Right kidney (tissue), 1 donor: ENCODE results near the gene NOL4L.
"Not testable (repeated sequence)": the region's sequence is repeated elsewhere in the genome, so short reads cannot be mapped to it uniquely, and the experiment has no call there.

ENCODE experiments used
- DNase-seq: peaks from one replicate; pipeline ENCODE4 v3.0.0-alpha.2; 2016

The NOL4L gene

GRCh38 chr20:32597714-32598113 lies 12.6 kb upstream of the NOL4L start:
- DNase-seq: no peak

DNA sequence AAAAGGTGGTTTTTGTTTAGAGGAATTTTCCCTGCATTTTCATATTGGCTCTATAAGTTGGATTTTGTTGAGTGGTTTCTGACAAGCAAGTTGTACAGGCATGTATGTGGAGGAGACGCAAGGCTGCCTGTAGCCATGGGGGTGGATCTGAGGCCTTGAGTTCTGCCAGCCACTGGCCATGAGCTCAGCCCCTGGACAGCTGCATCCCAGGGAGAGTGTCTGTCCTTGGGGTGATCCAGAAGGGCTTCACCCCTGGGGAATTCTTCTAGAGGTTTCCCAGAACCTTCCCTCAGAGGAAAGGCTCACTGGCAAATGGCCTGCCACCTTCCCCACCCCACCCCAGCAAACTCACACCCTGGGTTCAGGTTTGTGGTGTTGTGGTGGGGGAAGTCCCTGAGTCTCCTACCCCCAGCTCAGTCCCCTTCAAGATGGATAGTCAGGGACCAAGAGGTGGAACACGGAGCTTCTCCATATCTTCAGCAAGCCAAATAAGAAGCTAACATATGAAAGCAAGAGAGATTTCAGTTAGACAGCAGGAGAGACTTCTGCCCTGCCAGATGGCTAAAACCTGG lies 11.6 kb upstream of the NOL4L start:
- no peak for DNase-seq

GRCh38 chr20:32595143-32595542 lies 10.0 kb upstream of the NOL4L start:
- DNase-seq: no peak

- DNase-seq: not testable (repeated sequence)
Measured at GRCh38 chr20:32594669-32595068, 9.5 kb upstream of the NOL4L start.

DNA sequence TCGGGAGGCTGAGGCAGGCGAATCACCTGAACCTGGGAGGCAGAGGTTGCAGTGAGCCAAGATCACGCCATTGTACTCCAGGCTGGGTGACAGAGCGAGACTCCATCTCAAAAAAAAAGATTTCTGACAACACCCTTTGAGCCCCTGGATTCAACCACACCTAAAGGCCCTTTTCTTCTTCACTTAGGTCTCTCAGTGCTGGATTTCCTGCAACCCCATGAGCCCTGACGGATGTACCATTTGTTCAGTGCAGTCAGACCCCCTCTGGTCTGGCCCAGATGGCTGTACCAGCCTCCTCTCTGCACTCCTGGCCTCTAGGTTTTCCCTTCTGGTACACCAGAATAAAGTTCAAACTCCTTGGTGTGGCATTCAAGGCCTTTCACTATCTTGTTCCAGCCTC lies 9.1 kb upstream of the NOL4L start:
- DNase-seq: no peak

GRCh38 chr20:32592616-32593015 lies 7.5 kb upstream of the NOL4L start:
- not testable (repeated sequence) for DNase-seq

- no peak for DNase-seq
Measured at GRCh38 chr20:32592022-32592421, 6.9 kb upstream of the NOL4L start.

DNA sequence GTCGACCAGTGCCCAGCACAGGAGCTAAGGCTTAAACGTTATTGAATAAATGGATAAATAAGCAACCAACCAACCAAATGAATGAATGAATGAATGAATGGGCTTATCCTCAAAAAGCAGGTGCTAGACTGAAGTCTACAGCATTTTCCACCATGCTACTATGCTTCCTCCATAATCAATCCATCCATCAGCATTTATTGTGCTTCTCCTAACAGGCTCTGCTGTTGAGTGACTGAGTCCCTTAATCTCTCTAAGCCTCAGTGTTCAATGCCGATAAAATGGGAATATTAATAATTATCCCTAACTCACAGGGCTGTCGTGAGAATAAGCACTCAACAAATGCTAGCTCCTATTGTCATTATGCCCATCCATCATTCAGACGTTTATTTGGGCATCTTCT lies 4.6 kb upstream of the NOL4L start:
- no peak for DNase-seq

DNA sequence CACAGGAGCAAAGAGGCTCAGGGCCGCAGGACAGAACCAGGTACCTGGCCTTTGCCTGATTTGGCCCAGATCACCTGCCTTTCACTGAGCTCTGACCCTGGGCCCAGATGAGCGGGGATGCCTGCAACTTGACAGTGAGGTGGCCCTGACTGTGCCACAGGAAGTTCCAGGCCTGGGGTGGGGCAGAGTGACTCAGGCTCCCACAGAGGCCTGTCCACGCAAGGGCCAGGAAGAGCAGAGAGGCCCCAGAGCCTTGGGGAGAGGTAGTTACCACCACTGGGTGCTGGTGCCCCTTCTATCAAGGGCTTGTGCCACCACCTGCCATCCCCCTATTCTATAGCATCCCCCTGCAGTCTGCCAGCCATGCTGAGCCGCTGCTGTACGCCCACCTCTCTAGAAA lies 4.1 kb upstream of the NOL4L start:
- no peak for DNase-seq

- no peak for DNase-seq
Measured at GRCh38 chr20:32588040-32588439, 2.9 kb upstream of the NOL4L start.

DNA sequence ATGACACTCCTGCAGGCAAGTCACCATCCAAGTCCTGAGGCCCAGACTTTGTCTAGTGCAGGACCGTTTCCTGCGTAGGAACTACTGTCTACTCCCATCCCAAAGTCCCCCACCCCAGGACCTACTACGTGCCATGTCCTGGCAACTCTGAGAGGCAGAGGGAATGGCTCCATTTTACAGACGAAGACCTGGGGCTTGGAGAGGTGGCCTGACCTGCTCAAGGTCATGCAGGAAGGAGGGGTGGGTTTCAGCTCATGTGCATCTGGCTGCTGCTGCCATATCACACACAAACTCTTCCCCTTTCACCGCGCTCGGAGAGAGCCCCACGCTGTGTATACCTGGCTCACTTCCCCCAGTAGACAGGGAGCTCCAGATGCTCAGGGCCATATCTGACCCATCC lies 1.2 kb upstream of the NOL4L start:
- DNase-seq: no peak

- no peak for DNase-seq
Measured at GRCh38 chr20:32585586-32586127, 524 bp upstream of the NOL4L start.

DNA sequence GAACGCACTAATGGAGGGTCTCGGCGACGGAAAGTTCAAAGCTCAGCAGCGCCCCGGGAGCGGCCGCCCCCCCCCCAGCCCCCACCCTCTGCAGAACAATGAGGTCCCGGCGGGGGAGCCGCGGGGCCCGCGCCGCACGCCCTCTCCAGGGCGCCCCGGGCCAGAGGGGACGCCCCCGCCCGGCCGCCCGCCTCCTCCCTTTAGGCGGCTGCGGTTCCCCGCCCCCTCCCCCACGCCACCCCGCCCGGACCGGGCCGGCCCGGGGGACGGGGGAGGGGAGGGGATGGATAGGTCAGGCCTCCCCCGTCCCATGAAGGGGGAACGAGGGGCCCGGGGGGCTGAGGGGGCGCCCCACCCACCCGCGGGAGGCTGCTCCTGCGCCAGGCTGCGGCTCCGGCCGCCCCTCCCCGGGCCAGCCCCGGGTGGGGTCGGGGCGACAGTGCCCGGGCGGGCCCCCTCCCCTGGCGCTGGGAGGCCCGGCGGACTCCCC lies 1.5 kb downstream of the NOL4L start:
- no peak for DNase-seq

GRCh38 chr20:32582659-32583580 lies 2.2 kb downstream of the NOL4L start:
- DNase-seq: peak; percentile 81

DNA sequence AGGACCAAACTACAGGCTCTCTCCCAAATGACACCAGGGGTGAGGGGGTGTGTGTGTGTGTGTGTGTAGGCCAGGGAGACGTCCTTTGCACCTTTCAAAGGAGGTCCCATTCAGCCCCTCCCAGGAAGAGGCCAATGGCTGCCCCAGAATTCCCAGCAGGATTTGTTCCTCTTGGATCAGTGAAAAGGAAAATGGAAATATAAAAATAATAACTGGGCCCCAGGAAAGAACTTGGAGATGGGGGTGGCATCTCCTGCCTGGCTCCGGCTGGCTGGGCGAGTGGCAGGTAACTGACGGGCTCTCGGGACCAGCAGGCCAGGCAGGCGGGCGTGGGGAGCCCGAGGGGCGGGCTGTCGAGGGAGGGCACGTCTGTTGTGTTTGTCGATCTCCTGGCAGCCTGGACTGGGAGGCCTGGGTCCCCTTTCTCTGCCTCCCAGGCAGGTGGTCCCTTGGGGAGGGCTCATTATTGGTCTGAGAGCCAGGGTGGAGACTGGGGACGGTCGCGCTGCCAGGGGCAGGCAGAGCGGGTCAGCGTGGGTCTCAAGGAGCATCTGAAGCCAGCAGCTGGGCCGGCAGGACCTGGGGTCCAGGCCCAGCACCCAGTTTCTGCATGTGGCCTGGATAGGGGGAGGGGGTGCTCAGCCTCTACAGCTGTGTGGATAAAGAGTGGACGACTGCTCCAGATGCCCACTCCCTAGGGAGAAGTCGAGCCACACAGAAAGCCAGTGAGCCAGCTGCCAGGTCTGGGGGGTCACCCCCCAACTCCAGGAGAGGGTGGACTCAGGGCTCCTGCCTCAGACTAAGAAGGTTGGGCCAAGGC lies 3.1 kb downstream of the NOL4L start:
- DNase-seq: peak; percentile 68

DNA sequence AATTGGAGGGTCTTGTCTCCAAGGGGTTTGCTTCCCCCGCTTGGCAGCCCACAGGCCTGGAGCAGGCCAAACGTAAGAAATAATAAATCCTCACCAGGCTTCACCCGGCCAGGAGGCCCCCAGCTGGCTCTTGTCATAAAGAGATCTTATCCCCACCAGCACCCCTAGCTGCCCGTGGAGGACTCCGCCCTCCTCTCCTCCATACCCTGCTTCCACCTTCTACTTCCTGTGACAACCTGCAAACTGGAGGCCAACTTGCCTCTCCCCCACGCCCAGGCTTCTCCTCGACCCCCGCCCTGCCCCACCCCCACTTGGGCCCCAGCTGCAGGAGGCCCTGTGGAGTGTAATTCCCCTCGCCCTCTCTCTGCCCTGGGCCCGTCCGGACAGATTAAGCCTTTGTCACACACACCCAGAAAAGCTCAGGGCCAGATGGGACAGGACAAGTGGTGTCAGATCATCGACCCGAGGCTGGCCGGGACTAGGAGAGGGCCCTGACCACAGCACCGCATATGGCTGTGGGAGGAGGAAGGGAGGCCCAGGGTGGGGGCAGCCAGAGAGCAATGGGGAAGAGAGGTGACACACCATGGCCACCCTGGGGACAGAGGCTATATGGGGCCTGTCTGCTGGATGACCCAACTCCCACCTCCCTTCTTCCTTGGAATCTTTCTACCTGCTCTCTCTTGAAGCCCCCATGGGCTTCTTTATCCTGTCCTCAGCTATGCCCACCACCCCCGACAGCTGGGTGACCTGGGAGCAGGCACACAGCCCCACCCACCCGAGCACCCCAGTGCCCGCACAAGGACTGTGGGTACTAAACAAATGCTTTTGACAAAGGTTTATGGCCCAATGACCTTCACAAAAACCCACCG lies 3.9 kb downstream of the NOL4L start:
- DNase-seq: no peak

DNA sequence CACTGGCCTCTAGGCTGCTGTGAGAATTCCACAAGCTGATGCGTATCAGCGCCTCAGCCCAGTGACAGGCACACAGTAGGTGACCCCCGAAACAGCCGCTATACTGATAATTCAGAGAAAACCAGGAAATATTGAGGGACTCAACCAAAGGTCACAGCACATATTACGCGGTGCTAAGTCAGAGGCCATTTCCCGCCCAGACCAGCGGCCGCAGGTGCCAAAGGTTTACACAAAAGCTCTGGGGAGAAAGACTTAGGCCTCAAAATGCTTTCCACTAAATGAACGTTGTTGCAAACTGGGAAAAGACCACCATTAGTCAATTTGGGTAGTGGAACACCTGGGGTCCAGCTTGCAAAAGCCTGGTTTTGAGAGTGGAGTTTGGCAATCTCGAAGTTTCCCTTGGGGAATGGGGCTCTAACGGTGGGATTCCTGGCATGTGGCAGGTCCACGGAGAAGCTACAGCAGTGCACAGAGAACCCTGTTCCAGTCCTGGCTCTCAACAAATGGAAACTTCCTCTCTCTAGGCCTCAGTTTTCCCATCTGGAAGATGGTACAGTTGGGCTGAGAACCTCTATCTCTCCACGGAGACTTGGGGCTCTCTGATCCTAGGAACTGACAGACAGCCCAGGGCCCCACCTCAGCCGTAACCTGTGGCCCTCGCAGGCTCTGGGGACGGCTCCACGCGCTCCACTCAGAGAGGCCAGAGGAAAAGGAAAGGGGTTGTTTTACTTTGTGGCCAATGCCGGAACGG lies 4.7 kb downstream of the NOL4L start:
- no peak for DNase-seq

DNA sequence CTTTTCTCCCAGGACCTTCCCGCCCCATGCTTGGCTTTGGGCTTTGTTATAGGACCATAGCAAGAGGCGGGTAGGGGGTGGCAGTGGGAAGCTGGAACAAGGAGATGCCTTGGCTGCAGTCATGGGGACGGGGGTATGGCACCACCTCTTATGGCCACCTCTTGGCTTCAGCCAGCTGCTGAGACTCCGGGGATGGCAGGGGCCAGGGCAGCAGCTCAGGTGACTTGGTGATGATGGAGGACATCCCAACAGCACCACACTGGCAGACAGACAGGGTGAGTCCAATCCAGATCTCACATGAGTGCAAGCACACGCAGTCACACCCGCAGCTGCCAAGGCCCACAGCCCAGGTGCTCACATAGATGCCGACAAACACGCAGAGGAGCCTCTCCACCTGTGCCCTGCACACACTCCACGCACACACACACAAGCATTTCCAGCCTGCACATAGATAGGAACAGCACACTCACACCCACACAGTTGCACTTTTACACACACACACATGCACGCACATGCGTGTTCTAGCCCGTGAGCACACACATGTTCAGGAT lies 6.2 kb downstream of the NOL4L start:
- DNase-seq: no peak

GRCh38 chr20:32578062-32578461 lies 7.1 kb downstream of the NOL4L start:
- not testable (repeated sequence) for DNase-seq

DNA sequence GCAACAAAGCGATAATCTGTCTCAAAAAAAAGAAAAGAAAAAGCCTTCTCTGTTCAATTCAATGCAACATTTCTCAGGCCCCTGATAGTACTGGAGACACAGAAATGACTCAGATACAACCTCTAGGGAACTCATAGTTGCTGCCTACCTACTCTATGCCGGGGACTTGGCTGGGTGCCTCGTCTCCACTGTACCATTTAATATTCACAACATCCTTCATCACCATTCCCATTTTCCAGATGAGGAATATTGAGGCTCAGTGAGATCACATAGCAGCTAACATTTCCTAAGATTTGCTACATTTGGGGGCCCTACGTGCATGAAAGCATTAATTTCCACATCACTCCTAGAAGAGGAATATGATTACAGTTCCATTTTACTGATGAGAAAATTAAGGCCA lies 7.5 kb downstream of the NOL4L start:
- DNase-seq: no peak

- no peak for DNase-seq
Measured at GRCh38 chr20:32577023-32577422, 8.1 kb downstream of the NOL4L start.
